NOMO-1 (cell line): ENCODE measurements around the gene HOXB1.

Source experiments
- DNase-seq, 2 experiments: peaks; one replicate each; lab custom pipeline; 2025; ENCODE audit not compliant: unreplicated experiment in 2 of 2; lab: John Stamatoyannopoulos, UW

The HOXB1 gene

DNA sequence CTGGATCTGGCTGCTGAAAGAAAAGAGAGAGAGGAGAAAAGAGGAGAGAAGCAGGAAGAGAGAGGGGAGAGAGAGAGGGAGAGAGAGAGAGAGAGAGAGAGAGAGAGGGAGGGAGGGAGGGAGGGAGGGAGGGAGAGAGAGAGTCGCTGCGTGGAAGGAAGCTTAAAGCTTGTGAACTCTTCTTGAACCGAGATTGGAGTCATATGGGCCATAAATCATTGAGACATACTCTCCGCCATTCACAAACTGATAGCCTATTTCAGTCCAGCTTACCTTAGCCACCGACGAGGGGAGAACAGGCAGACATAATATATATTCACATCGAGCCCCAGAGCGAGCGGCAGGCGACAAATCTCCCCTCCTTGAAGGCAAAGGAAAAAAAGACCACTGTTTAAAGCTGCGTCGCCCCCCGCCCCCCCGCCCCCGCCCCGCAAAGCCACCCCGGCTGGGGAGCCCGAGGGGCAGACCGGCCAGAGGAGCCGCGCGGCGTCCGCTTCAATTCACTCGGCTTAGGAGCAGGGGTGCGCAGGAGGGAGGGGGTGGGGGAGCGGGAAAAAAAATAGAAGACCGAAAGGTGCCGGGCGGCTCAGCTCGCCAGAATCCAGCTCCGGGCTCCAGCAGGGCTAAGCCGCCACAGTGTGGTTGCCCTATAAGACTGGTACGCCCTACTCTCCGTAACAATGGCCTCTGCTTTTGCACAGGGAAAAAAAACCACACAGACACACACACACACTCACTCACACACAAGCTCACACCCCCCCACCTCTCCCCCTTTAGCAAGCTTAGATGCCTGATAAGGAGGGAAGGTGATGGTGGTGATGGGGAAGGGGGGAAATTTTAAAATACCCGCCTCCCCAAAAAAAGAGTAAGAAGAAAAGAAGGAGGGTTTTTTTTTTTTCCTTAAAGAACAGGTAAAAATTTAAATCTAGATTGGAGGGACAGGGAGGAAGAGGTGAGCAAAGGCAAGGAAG is 24.7 kb upstream of the HOXB1 start:
- peak in 1 of 2 experiments; percentile 21 for DNase-seq

DNA sequence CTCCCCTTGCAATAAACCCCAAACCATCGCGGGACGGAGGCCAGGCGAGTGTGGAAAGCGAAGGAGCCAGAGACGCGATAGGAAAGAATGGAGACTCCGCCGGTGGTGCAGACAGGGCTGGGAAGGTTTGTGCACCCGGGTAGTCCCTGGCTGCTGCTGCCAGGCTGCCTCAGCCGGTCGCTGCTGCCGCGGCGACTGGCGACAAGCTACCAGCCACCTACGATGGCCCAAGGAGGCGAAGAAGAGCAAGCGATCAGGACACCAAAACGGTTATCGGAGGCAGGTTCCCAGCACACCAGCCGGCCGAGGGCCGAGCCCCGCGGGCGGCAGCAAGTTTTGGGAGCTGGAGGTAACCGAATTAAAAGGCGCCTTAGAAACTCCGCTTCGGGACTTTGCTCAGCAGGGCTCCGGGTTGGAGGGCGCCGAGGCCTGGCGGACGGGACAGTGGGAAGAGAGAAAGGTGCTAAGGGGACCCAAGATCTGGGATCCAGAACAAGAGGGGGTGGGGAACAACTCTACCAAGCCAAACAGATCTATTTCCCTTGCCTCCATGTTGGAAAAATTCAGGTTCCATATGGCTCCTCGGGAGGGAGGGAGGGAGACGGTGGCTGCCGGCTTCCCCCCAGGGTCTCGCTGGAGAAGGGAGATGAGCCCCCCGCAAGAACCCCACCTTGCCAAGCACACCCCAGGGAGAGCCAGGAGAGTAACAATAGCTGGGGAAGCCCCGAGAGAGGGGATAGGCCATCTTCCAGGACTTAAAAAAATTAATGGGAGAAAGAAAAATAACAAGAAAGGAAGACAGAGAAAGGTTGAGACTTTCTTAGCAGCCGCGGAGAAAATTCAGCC is 23.8 kb upstream of the HOXB1 start:
- no peak for DNase-seq

DNA sequence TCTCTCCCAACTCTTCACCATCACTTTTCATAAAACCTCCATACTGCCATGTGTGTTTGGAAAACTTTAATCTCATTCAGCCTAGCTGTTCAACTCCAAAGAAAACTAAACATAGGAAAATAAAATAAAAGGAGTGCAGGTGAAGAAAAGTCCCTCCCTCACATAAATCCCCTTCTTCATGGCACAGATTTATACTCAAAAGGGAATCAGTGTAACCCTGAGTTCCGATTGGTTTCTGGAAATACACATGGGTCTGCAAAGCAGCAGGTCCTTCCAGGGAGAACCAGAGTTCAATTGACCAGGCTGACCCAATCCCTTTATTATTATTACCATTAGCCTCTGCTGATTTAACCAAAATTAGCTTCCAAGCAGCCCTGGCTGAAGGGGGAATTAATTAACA is 23.0 kb upstream of the HOXB1 start:
- no peak for DNase-seq

DNA sequence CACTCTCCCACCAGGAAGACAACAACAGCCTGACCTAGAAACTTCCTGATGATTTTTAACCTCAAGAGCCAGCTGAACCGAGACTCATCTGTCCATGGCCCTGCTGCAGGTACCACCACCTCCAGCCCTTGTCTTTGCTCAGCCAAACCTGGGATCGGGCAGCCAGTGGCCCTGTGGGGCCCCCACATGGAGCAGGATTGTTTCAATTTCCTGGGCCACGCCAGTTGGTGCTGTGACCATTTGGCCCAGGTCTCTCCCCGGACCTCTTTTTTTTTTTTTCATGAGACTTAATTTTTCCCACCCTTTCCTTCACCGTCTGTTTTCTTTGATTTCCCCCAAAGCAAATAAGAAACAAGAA is 22.4 kb upstream of the HOXB1 start:
- DNase-seq: no peak

DNA sequence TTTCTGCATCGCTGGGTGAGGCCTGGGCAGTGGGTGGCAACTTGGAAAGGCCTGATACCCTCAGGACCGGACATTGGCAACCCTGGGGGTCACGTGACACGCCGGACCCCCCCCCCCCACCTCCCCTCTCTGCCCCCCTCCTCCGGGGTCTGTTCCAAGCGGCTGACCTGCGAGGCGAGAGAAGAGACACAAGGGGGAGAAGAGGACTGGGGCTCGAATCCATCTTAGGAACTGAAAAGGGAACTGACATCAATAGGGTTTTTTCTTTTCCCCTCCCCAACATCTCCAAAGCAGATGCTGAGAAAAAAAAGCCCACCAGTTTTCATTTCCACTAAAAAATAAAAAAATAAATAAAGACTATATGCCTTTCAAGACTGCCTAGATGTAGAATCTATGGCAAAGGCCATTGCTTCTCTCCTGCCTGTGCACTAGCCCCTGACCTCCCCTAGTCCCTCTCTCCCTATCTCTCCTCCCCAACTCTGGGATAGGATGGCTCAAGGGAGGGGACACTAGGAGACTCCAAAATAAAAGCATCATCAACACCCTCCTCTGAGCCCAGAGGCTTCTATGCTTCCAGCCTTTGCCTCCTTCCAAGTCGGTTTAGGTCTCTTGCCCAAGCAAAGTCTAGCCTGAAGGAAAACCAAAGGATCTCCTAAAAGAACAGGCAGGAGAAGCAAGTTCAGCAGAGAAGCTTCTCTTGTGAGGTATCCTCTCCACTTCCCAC is 21.8 kb upstream of the HOXB1 start:
- no peak for DNase-seq

DNA sequence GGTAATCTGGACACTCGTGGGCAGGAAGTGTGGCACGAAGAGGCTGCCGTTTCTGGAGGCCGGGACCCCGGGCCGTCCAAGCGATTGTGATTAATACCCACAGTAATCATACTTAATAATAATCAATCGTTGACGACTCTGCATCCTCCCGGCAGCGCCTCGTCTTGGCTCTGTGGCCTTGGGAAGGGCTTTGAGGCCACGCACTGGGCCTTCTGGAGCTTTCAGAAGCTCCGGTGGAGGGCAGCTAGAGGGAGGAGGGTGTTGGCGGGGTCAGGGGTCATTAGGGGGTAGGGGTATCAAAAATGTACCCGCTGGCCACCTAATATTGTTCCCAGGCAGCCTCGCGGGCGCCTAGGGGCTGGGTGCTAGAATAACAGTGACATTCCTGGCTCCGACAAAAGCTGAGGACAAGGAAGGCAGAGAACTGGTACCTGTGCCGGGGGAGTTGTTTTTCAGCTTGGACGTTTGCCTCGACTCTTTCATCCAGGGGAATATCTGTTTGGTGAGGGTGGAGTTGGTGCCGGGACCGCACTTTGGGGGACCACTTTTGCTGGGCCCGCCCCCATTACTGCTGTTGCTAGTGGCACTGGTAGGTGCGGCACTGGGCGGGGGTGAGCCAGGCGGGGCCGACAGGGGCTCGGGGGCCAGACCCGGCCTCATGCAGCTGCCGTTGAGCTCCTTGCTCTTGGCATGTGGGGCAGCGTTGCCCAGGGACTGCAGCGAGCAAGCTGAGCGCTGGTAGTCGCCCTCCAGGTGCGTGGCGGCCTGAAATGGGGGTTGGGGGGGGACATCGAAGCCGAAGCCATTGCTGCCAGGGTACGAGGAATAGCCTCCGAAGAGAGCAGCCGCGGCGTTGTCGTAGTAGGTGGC is 21.0 kb upstream of the HOXB1 start:
- DNase-seq: no peak

GRCh38 chr17:48551214-48551555 is 20.4 kb upstream of the HOXB1 start:
- no peak for DNase-seq

- no peak for DNase-seq
Measured at GRCh38 chr17:48550502-48551213, 19.8 kb upstream of the HOXB1 start.

- DNase-seq: no peak
Measured at GRCh38 chr17:48549914-48550501, 19.2 kb upstream of the HOXB1 start.

GRCh38 chr17:48549281-48549630 is 18.4 kb upstream of the HOXB1 start:
- DNase-seq: no peak

- no peak for DNase-seq
Measured at GRCh38 chr17:48548523-48549280, 17.9 kb upstream of the HOXB1 start.

DNA sequence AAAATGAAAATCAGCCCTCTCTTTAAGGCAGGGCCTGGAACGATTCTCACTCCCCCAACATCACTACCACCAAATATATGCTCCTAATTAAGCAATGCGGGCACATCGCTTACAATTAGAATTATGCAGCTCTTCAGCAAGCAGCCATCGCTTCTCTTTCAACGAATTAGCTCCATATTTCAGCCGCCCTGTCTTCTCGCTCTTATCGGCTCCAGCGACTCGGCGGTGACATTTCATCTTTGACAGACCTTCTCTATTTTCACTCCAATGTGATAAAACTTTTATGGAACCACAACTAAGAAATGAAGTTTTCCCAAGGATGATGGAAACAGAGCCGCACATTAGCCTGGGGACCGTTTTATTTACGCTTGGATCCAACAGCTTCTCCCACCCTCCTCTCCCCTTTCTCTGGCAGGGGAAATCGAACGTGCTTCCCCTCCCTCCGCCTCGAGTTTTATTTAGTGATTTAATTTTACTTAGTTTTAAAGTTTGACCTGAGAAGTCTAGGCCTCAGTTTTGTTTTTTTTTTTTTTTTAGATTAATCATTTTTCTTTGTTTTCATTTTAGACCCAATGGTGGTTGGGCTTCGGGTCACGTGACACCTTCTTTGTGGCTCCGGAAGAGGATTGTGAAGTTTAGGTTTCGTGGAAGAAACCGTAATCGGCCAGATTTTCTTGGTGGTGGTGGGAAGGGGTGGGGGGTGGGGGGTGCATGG is 17.2 kb upstream of the HOXB1 start:
- no peak for DNase-seq

GRCh38 chr17:48546924-48547807 is 16.4 kb upstream of the HOXB1 start:
- DNase-seq: no peak

DNA sequence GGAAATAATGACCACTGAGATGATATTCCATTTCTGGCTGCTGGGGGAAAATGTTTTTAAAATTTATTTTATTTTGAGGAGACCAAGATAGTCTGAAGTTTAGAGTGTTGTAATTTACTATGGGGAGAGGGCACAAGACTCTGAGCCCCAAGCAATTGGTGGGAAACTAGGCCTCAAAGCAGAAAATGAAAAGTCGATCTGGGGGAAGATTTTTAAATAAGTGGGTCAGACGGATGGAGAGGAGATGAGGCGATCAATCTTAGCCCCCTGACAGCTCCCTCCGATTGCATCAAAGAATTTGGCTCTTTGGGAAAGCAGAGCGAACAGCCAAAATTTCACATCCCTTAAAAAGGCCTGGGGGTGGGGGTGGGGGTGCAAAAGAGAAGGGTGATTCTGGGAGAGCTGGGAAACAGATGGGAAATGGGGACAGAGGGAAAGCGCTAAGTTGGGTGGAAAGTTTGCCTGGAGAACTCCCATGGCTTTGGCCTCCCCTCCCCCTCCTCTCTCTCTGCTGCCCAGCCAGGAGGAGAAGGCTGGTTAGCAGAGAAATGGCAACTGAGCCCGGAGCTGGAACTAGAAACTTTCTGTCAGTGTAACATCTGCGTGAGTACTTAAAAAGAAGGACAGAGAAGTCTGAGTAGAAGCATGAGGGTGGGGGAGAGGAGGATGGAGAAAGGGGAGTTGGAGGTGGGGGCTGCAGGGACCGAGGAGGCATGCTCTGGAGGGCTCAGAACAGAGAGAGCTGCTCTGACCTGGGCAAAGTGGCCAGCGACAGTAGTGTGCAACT is 15.5 kb upstream of the HOXB1 start:
- no peak for DNase-seq

GRCh38 chr17:48545539-48545938 is 14.7 kb upstream of the HOXB1 start:
- DNase-seq: no peak

GRCh38 chr17:48545022-48545375 is 14.2 kb upstream of the HOXB1 start, which contains the start of gene HOXB2:
Gene HOXB2 (minus strand): TSS chr17:48545109. CDS start chr17:48544911, 198 bp downstream.
- no peak for DNase-seq
